HG02943 (cell line): Measurements from ENCODE around the gene NOX3.

Experiments
- ATAC-seq: cut with Tn5 transposase; IDR thresholded peaks from one replicate; pipeline ENCODE4 v1.9.1; 2021; ENCODE audit warnings: mild to moderate bottlenecking, low read depth, moderate library complexity; ENCODE audit not compliant: unreplicated experiment

Gene NOX3

GRCh38 chr6:155436981-155437749 lies 18.5 kb downstream of the NOX3 start:
- no peak for ATAC-seq

GRCh38 chr6:155434829-155435423 lies 20.7 kb downstream of the NOX3 start:
- no peak for ATAC-seq

GRCh38 chr6:155434096-155434495 lies 21.5 kb downstream of the NOX3 start:
- no peak for ATAC-seq

- no peak for ATAC-seq
Observed at GRCh38 chr6:155432293-155432692, 23.3 kb downstream of the NOX3 start.

- ATAC-seq, result no peak
Observed at GRCh38 chr6:155429321-155429893, 26.2 kb downstream of the NOX3 start.

GRCh38 chr6:155426408-155426945 lies 29.2 kb downstream of the NOX3 start:
- no peak for ATAC-seq

- no peak for ATAC-seq
Observed at GRCh38 chr6:155424181-155424580, 31.5 kb downstream of the NOX3 start.

GRCh38 chr6:155422635-155423034 lies 33.0 kb downstream of the NOX3 start:
- no peak for ATAC-seq

GRCh38 chr6:155420492-155420891 lies 35.1 kb downstream of the NOX3 start:
- ATAC-seq, result no peak

- ATAC-seq, result no peak
Observed at GRCh38 chr6:155419161-155419560, 36.5 kb downstream of the NOX3 start.

GRCh38 chr6:155418017-155418761 lies 37.5 kb downstream of the NOX3 start:
- peak; percentile 53 for ATAC-seq

- peak; percentile 14 for ATAC-seq
Observed at GRCh38 chr6:155417454-155417853, 38.2 kb downstream of the NOX3 start.

- no peak for ATAC-seq
Observed at GRCh38 chr6:155415953-155416352, 39.7 kb downstream of the NOX3 start.

GRCh38 chr6:155414049-155414448 lies 41.6 kb downstream of the NOX3 start:
- ATAC-seq, result no peak

- no peak for ATAC-seq
Observed at GRCh38 chr6:155412335-155412734, 43.3 kb downstream of the NOX3 start.

GRCh38 chr6:155411154-155412052 lies 44.2 kb downstream of the NOX3 start:
- ATAC-seq, result no peak

GRCh38 chr6:155409391-155409790 lies 46.2 kb downstream of the NOX3 start:
- no peak for ATAC-seq

- no peak for ATAC-seq
Observed at GRCh38 chr6:155408981-155409380, 46.7 kb downstream of the NOX3 start.

- no peak for ATAC-seq
Observed at GRCh38 chr6:155408231-155408630, 47.4 kb downstream of the NOX3 start.

- no peak for ATAC-seq
Observed at GRCh38 chr6:155406801-155407200, 48.8 kb downstream of the NOX3 start.
